Activated CD4-positive, alpha-beta T cell treated with anti-CD3 and anti-CD28 coated beads, Interleukin-2, amount 10 ng/mL, durations not matched to agents 7 days and 5 days (primary cell): ENCODE results near the gene GABRQ. TPM values are rescaled to one million over a fixed set of nuclear protein-coding genes. Genes with fewer than 3 reads are reported as not detected.
"Not testable (repeated sequence)": the region's sequence is repeated elsewhere in the genome, so short reads cannot be mapped to it uniquely, and the experiment has no call there.

Experiments used
- CTCF ChIA-PET: fragments of 350-600 bp; sonication (Branson Sonifier 250); formaldehyde crosslinking; loops from one replicate; lab custom pipeline; 2021; ENCODE audit warnings: antibody characterized with exemption; lab: Charles Lee
- POLR2A ChIA-PET: fragments of 350-600 bp; sonication (Branson Sonifier 250); formaldehyde crosslinking; loops from one replicate; lab custom pipeline; 2021; ENCODE audit warnings: antibody characterized with exemption; lab: Charles Lee
- DNase-seq: peaks from one replicate; pipeline ENCODE4 v3.0.0-alpha.2; 2020
- H3K27ac Mint-ChIP-seq: one replicate; pipeline ENCODE4 v1.8.0; 2021; ENCODE audit warnings: mild to moderate bottlenecking, moderate library complexity, mixed read lengths
- H3K27me3 Mint-ChIP-seq: one replicate; pipeline ENCODE4 v1.8.0; 2021; ENCODE audit warnings: mixed read lengths
- H3K36me3 Mint-ChIP-seq: one replicate; pipeline ENCODE4 v1.8.0; 2021; ENCODE audit warnings: low read depth, mixed read lengths
- H3K4me1 Mint-ChIP-seq: one replicate; pipeline ENCODE4 v1.8.0; 2021; ENCODE audit warnings: mixed read lengths
- H3K4me3 Mint-ChIP-seq: one replicate; pipeline ENCODE4 v1.8.0; 2021; ENCODE audit warnings: mild to moderate bottlenecking, moderate library complexity, mixed read lengths
- H3K9me3 Mint-ChIP-seq: one replicate; pipeline ENCODE4 v1.8.0; 2021; ENCODE audit warnings: mixed read lengths
- total RNA-seq, 2 experiments: library from RNA; stranded (reverse); gene quantifications; one replicate each; pipeline ENCODE4 v1.2.3, GENCODE V29; 2021

GABRQ gene
- total RNA-seq, 2 experiments from 2014 or later: not detected

DNA sequence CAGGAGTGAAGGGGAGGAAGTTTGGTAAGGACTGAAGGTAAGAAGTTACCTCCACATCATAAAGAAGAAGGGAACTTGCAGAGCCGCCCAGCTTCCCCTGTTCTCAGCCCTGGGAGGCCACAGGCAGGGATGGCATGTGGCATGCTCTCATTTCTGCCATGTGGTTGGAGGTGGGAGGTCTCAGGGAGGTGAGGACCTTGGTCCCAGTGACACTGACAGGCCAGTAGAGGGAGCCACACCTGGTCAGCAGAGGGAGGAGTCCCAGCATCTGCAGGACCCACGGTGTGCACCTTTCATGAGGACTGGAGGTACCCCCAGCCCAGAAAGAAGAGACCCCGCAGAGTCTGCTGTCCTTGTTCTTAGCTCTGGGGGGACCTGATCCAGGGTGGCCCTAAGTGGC lies 43.3 kb downstream of the GABRQ start:
- H3K27ac Mint-ChIP-seq, H3K27me3 Mint-ChIP-seq, DNase-seq, POLR2A ChIA-PET, H3K4me1 Mint-ChIP-seq, H3K9me3 Mint-ChIP-seq, H3K36me3 Mint-ChIP-seq, H3K4me3 Mint-ChIP-seq, CTCF ChIA-PET: not testable (repeated sequence)

DNA sequence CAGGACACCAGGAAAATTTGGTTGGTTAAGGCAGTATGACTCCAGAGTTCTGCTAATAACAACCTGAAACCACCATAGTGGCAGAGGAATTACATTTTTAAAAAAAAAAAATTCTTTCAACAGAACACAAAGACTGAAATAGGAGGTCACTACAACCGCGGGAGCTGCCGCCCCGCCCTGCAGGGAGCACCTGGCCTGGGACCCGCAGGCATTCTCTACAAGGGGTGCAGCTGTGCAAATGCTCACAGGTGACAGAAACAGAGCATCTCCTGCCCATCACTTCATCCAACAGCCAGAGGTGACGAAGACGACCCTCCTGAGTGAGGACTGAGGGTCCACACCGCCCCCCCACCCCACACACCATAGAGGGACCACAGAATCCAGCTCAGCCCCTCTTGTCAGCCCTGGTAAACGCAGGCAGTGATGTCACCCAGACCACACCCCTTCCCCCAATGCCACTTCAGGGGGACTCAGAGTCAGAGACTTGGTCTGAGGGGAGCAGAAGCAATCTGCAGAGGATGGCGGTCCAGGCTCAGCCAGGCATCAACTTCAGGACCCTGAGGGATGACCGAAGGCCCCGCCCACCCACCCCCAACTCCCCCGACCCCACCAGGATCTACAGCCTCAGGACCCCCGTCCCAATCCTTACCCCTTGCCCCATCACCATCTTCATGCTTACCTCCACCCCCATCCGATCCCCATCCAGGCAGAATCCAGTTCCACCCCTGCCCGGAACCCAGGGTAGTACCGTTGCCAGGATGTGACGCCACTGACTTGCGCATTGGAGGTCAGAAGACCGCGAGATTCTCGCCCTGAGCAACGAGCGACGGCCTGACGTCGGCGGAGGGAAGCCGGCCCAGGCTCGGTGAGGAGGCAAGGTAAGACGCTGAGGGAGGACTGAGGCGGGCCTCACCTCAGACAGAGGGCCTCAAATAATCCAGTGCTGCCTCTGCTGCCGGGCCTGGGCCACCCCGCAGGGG lies 60.5 kb downstream of the GABRQ start, which contains the start of gene MAGEA3:
Gene MAGEA3, plus strand, starts transcription at position 843 of the 980 bp plus-strand sequence. CDS start 2,039 bp downstream, outside the sequence.
- H3K27me3 Mint-ChIP-seq, H3K4me3 Mint-ChIP-seq, H3K9me3 Mint-ChIP-seq, DNase-seq, H3K27ac Mint-ChIP-seq, POLR2A ChIA-PET, H3K4me1 Mint-ChIP-seq, H3K36me3 Mint-ChIP-seq, CTCF ChIA-PET: not testable (repeated sequence)

DNA sequence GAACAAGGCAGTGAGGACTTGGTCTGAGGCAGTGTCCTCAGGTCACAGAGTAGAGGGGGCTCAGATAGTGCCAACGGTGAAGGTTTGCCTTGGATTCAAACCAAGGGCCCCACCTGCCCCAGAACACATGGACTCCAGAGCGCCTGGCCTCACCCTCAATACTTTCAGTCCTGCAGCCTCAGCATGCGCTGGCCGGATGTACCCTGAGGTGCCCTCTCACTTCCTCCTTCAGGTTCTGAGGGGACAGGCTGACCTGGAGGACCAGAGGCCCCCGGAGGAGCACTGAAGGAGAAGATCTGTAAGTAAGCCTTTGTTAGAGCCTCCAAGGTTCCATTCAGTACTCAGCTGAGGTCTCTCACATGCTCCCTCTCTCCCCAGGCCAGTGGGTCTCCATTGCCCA lies 62.7 kb downstream of the GABRQ start:
- not testable (repeated sequence) for DNase-seq

DNA sequence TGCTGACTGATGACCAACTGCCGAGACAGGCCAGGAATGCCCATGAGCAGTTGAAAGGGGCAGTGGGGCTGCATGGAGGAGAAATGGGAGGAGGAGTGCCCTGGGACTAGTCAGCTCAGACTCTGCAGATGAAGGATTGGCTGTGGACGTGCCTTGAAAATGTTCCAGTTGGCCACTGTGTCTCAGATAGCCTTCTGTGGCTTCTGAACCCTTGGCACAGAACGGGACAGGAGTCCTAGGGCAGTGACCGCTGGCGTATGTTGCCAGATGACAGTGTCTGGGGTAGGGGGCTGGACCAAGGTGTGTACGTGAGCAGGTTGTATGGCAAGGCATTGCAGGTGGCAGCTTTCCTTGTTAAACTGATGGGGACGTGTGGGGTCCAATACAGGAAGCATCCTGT lies 68.8 kb downstream of the GABRQ start:
- POLR2A ChIA-PET, CTCF ChIA-PET, H3K27ac Mint-ChIP-seq, H3K9me3 Mint-ChIP-seq, H3K4me3 Mint-ChIP-seq, H3K27me3 Mint-ChIP-seq, H3K36me3 Mint-ChIP-seq, H3K4me1 Mint-ChIP-seq, DNase-seq: not testable (repeated sequence)

More for the DNA sequence above, 62.7 kb downstream of the GABRQ start:
- H3K36me3 Mint-ChIP-seq, H3K27me3 Mint-ChIP-seq, H3K4me1 Mint-ChIP-seq, CTCF ChIA-PET, H3K9me3 Mint-ChIP-seq, POLR2A ChIA-PET, H3K27ac Mint-ChIP-seq, H3K4me3 Mint-ChIP-seq: not testable (repeated sequence)

Other genes starting within 250 kb of the GABRQ start
- gene GABRA3, start 186.6 kb upstream of the GABRQ start, total RNA-seq: not detected
- not detected for gene MAGEA3, start 60.9 kb downstream of the GABRQ start, total RNA-seq
- under 1 TPM in 1 of 2 experiments, not detected in 1; 0.35 TPM for gene CSAG2, start 71.4 kb downstream of the GABRQ start, total RNA-seq
- not detected for gene MAGEA2B, start 76.7 kb downstream of the GABRQ start, total RNA-seq
- gene CSAG1, start 95.8 kb downstream of the GABRQ start, total RNA-seq: not detected
- not detected for gene MAGEA12, start 95.9 kb downstream of the GABRQ start, total RNA-seq
- gene MAGEA2, start 115.9 kb downstream of the GABRQ start, total RNA-seq: not detected
- gene CSAG3, start 121.3 kb downstream of the GABRQ start, total RNA-seq: under 1 TPM; 0.35 to 0.62 TPM
- not detected for gene MAGEA6, start 131.8 kb downstream of the GABRQ start, total RNA-seq
- gene CETN2, start 192.9 kb downstream of the GABRQ start, total RNA-seq: 10 to 100 TPM in 1 of 2 experiments, 1 to 10 TPM in 1; 9.7 to 12.5 TPM
- gene NSDHL, start 193.2 kb downstream of the GABRQ start, total RNA-seq: 10 to 100 TPM; 13.9 TPM